K562 (cell line): Measurements from ENCODE around the gene ARMC9.

Experiments
- BHLHE40 ChIP-seq: IDR thresholded peaks from 2 replicates; pipeline ENCODE4 v1.6.1; 2011; ENCODE audit warnings: low read length, improper control_type of control experiment
- SMAD4 ChIP-seq: fragments of 250-450 bp; sonication (Bioruptor Pico); conservative IDR thresholded peaks from 2 replicates; pipeline ENCODE4 v1.8.0; 2021; ENCODE audit warnings: inconsistent platforms, mild to moderate bottlenecking, moderate library complexity
- ZEB2 ChIP-seq: fragments of 450-650 bp; IDR thresholded peaks from 2 replicates; pipeline ENCODE4 v1.6.1; 2016
- ZNF121 ChIP-seq: sonication (generic); formaldehyde crosslinking; conservative IDR thresholded peaks from 2 replicates; pipeline ENCODE4 v1.8.0; 2022; ENCODE audit warnings: missing genetic modification reagents
- ZNF280B ChIP-seq: fragments of 250-450 bp; sonication (Bioruptor Pico); IDR thresholded peaks from 2 replicates; pipeline ENCODE4 v1.5.1; 2021; ENCODE audit warnings: mild to moderate bottlenecking
- TF ChIP-seq, protein P1 (sequence below), 3 experiments: IDR thresholded peaks in 2 of 3; conservative IDR thresholded peaks in 1 of 3; 2 replicates each; pipeline ENCODE4 v1.5.1; 2011 to 2012; ENCODE audit warnings: low read length in 3 of 3, mild to moderate bottlenecking in 3 of 3, control low read depth in 2 of 3, improper control_type of control experiment in 1 of 3, inconsistent platforms in 1 of 3, low read depth in 1 of 3, mixed read lengths in 1 of 3, moderate library complexity in 1 of 3; ENCODE audit not compliant: insufficient read depth in 2 of 3

GRCh38 chr2:231410293-231411004, 212.0 kb downstream of the ARMC9 start:
- TF ChIP-seq BHLHE40 (no peak), ZNF121 (no peak), SMAD4 (CRISPR knock-in tag) (no peak), ZNF280B (CRISPR knock-in tag) (no peak), ZEB2 (no peak)
- TF ChIP-seq, protein P1, sequence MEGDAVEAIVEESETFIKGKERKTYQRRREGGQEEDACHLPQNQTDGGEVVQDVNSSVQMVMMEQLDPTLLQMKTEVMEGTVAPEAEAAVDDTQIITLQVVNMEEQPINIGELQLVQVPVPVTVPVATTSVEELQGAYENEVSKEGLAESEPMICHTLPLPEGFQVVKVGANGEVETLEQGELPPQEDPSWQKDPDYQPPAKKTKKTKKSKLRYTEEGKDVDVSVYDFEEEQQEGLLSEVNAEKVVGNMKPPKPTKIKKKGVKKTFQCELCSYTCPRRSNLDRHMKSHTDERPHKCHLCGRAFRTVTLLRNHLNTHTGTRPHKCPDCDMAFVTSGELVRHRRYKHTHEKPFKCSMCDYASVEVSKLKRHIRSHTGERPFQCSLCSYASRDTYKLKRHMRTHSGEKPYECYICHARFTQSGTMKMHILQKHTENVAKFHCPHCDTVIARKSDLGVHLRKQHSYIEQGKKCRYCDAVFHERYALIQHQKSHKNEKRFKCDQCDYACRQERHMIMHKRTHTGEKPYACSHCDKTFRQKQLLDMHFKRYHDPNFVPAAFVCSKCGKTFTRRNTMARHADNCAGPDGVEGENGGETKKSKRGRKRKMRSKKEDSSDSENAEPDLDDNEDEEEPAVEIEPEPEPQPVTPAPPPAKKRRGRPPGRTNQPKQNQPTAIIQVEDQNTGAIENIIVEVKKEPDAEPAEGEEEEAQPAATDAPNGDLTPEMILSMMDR (IDR thresholded peaks at IDR 0.05 in 2 of 3, conservative IDR thresholded peaks at IDR 0.05 in 1 of 3; ENCODE audit: insufficient read depth in 2 of 3, low read depth in 1 of 3, low read length in 3 of 3): peak; percentile 32 to 55 (median 47)
